ENCODE measurements around the gene PI4KA. TPM values are rescaled to one million over a fixed set of nuclear protein-coding genes. Genes with fewer than 3 reads are reported as not detected.
A peak's percentile ranks its signal among the peaks of the same experiment; 100 is the strongest.

The PI4KA gene
- total and polyA plus RNA-seq, 2 donors (not counting 1 experiment from before 2014, with no cell fraction given) = 26.4 to 40.6 TPM

DNA sequence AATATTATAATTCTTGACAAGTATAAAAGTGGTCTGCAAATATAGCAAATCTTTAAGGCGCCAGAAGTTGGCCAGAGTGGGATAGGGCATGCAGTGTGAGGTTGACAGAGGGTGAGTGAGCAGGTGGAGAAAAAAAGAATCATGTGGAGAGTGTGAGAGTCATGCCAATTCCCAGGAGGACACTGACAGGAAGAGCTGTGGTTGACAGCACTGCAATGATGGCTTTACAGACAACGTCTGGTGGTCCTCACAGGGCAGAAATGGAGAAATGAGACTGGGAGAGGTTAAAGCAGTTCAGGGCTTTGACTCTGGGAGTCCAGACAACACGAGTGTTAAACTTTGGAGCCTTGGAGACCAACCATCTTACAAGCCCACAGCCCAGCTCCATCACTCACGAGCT, 49.8 kb downstream of the PI4KA start:
- no peak for TF ChIP-seq EZH2 (IDR thresholded peaks at IDR 0.05; ENCODE audit: low read length, missing control alignments)
- TF ChIP-seq, protein P1, sequence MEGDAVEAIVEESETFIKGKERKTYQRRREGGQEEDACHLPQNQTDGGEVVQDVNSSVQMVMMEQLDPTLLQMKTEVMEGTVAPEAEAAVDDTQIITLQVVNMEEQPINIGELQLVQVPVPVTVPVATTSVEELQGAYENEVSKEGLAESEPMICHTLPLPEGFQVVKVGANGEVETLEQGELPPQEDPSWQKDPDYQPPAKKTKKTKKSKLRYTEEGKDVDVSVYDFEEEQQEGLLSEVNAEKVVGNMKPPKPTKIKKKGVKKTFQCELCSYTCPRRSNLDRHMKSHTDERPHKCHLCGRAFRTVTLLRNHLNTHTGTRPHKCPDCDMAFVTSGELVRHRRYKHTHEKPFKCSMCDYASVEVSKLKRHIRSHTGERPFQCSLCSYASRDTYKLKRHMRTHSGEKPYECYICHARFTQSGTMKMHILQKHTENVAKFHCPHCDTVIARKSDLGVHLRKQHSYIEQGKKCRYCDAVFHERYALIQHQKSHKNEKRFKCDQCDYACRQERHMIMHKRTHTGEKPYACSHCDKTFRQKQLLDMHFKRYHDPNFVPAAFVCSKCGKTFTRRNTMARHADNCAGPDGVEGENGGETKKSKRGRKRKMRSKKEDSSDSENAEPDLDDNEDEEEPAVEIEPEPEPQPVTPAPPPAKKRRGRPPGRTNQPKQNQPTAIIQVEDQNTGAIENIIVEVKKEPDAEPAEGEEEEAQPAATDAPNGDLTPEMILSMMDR (conservative IDR thresholded peaks at IDR 0.05 in 1 of 2, IDR thresholded peaks at IDR 0.05 in 1 of 2; ENCODE audit: low read depth in 1 of 2, low read length in 2 of 2) = no peak
- no peak overlapping the region for H3K27ac ChIP-seq (ENCODE audit: insufficient read depth, low read length)
- peaks cover 14% of the 10 kb centered on the region for H3K36me3 ChIP-seq (ENCODE audit: control insufficient read depth, insufficient read depth, low read length)

DNA sequence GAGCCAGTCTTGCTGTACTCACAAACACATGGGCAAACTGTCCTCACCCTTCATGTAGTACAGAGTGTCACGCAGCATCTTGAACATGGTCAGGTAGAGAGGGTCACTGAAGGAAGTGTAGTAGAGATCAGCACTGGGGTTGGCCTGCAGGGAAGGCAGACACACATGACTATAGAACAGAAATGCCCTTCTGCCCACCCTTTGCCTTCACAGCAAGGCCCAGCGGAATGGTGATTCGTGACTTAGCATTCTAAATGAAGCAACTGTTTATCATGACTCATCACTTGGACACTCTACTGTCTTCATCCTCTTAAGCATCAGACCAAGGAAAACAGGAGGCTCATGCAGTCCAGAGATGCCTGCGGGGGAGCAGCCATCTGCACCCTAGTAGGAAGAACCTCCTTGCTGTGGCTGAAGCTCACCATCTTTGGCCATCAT, 51.3 kb downstream of the PI4KA start:
- H3K36me3 ChIP-seq (ENCODE audit: control insufficient read depth, insufficient read depth, low read length) = peaks cover 21% of the 10 kb centered on the region
- no peaks in the 10 kb centered on the region for H4K20me1 ChIP-seq (ENCODE audit: control insufficient read depth, extremely low read depth, insufficient read depth, low read length)
- H2AFZ ChIP-seq (ENCODE audit: low read length) = peak overlapping the region; percentile 9
- no peaks in the 10 kb centered on the region for H3K9me3 ChIP-seq (ENCODE audit: control insufficient read depth, insufficient read depth, low read depth, low read length)
- no peak overlapping the region for H3K4me3 ChIP-seq (replicated peaks in 1 of 4; ENCODE audit: control extremely low read depth in 1 of 4, insufficient read depth in 1 of 4, low read depth in 3 of 4, low read length in 4 of 4)
- TF ChIP-seq, protein P1 (conservative IDR thresholded peaks at IDR 0.05 in 1 of 2, IDR thresholded peaks at IDR 0.05 in 1 of 2; ENCODE audit: low read depth in 1 of 2, low read length in 2 of 2) = no peak
- TF ChIP-seq EZH2 (IDR thresholded peaks at IDR 0.05; ENCODE audit: low read length, missing control alignments) = no peak
- DNase-seq (ENCODE audit: low read depth in 2 of 2) = peak; percentile 81 to 82
- no peaks in the 10 kb centered on the region for H3K27me3 ChIP-seq (ENCODE audit: control insufficient read depth, insufficient read depth, low read length)
- H3K4me2 ChIP-seq (ENCODE audit: extremely low read depth, insufficient read depth, low read length) = peak overlapping the region; percentile 51
- H3K27ac ChIP-seq (ENCODE audit: insufficient read depth, low read length) = peak overlapping the region; percentile 65
- H3K9ac ChIP-seq (ENCODE audit: insufficient read depth, low read length) = no peak overlapping the region
- peaks cover 13% of the 10 kb centered on the region for H3K4me1 ChIP-seq (ENCODE audit: control insufficient read depth, extremely low read depth, insufficient read depth, low read length)
- no peaks in the 10 kb centered on the region for H3K79me2 ChIP-seq (ENCODE audit: control insufficient read depth, insufficient read depth, low read length)

More for the DNA sequence above, 49.8 kb downstream of the PI4KA start:
- Histone ChIP-seq H3K4me2 (ENCODE audit: extremely low read depth, insufficient read depth, low read length) (no peak overlapping the region), H4K20me1 (ENCODE audit: control insufficient read depth, extremely low read depth, insufficient read depth, low read length) (no peaks in the 10 kb centered on the region), H3K9me3 (ENCODE audit: control insufficient read depth, insufficient read depth, low read depth, low read length) (no peaks in the 10 kb centered on the region), H3K27me3 (ENCODE audit: control insufficient read depth, insufficient read depth, low read length) (no peaks in the 10 kb centered on the region), H2AFZ (ENCODE audit: low read length) (no peak overlapping the region), H3K9ac (ENCODE audit: insufficient read depth, low read length) (no peak overlapping the region), H3K4me1 (ENCODE audit: control insufficient read depth, extremely low read depth, insufficient read depth, low read length) (peaks cover 13% of the 10 kb centered on the region), H3K79me2 (ENCODE audit: control insufficient read depth, insufficient read depth, low read length) (no peaks in the 10 kb centered on the region), H3K4me3 (replicated peaks in 1 of 4; ENCODE audit: control extremely low read depth in 1 of 4, insufficient read depth in 1 of 4, low read depth in 3 of 4, low read length in 4 of 4) (no peak overlapping the region)
- no peak for DNase-seq (ENCODE audit: low read depth in 2 of 2)

DNA sequence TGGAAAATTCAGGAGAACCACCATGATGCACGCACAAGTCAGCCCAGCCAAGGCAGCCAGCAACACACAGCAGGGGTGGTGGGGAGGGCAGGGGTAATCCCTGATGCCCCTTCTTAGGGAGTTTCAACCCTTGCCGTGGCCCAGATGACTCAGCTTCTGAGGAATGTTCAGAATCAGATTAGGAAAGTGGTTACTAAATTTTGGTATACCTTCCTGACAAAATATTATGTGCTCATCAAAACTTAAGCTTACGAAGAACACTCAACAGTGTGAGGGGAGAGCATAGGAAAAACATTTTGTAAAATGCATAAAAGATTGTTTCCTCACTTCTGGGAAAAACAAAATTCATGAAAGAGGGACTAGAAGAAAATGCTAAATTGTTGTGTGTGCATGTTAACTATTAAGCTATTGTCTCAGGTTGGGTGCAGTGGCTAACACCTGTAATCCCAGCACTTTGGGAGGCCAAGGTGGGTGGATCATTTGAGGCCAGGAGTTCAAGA, 52.6 kb downstream of the PI4KA start:
- no peak overlapping the region for H3K4me3 ChIP-seq (replicated peaks in 1 of 4; ENCODE audit: control extremely low read depth in 1 of 4, insufficient read depth in 1 of 4, low read depth in 3 of 4, low read length in 4 of 4)
- H3K27ac ChIP-seq (ENCODE audit: insufficient read depth, low read length) = no peak overlapping the region
- H3K27me3 ChIP-seq (ENCODE audit: control insufficient read depth, insufficient read depth, low read length) = no peaks in the 10 kb centered on the region
- H3K79me2 ChIP-seq (ENCODE audit: control insufficient read depth, insufficient read depth, low read length) = no peaks in the 10 kb centered on the region
- peaks cover 22% of the 10 kb centered on the region for H3K36me3 ChIP-seq (ENCODE audit: control insufficient read depth, insufficient read depth, low read length)
- no peaks in the 10 kb centered on the region for H4K20me1 ChIP-seq (ENCODE audit: control insufficient read depth, extremely low read depth, insufficient read depth, low read length)
- H2AFZ ChIP-seq (ENCODE audit: low read length) = no peak overlapping the region
- no peak overlapping the region for H3K4me2 ChIP-seq (ENCODE audit: extremely low read depth, insufficient read depth, low read length)
- TF ChIP-seq, protein P1 (conservative IDR thresholded peaks at IDR 0.05 in 1 of 2, IDR thresholded peaks at IDR 0.05 in 1 of 2; ENCODE audit: low read depth in 1 of 2, low read length in 2 of 2) = no peak
- no peak for TF ChIP-seq EZH2 (IDR thresholded peaks at IDR 0.05; ENCODE audit: low read length, missing control alignments)
- DNase-seq (ENCODE audit: low read depth in 2 of 2) = peak in 1 of 2 donors; percentile 12
- H3K9ac ChIP-seq (ENCODE audit: insufficient read depth, low read length) = no peak overlapping the region
- peaks cover 13% of the 10 kb centered on the region for H3K4me1 ChIP-seq (ENCODE audit: control insufficient read depth, extremely low read depth, insufficient read depth, low read length)
- H3K9me3 ChIP-seq (ENCODE audit: control insufficient read depth, insufficient read depth, low read depth, low read length) = no peaks in the 10 kb centered on the region
